ENCODE measurements around the gene HDAC5.
A peak's percentile ranks its signal among the peaks of the same experiment; 100 is the strongest.
"Not testable (repeated sequence)": the region's sequence is repeated elsewhere in the genome, so short reads cannot be mapped to it uniquely, and the experiment has no call there.

Gene HDAC5

DNA sequence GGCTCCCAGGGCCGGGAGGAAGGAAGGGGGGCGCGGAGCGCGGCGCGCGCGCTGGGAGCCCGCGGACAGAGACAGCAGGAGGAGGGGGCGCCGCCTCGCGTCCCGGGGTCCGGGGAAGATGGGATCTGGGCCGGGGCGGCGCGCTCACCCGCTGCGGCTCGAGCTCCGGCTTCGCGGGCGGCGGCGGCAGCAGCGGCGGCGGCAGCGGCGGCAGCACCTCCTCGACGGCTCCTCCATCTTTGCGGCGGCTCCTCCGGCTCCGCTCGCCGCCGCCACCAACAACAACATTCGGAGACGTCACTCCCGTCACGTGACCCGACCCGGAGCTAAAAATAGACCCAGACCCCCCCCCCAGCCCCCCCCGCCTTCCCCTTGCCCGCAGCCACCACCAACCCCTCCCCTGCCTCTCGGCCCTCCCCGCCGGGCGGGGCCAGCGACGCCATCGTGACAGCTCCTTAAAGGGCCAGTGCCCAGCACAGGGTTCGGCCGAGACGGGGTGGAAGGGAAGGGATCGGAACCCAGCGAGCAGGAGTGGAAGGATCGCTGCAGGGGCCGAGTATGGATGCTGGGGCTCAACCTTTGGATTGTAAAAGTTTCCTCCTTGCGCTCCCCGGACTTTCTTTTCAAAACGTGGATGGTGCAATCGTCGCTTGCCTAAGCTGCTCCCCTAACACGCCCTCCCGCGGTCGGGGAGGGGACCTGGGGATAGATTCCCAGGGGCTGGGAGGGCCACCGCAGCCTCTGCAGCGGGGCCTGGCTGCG lies at the start of gene HDAC5:
Gene HDAC5 (minus strand): TSS at position 286 of the 762 bp plus-strand sequence. CDS start 6,126 bp downstream, outside the sequence.
- DNase-seq: peak; percentile 82

GRCh38 chr17:44171931-44172455 lies 48.6 kb upstream of the HDAC5 start:
- no peak for DNase-seq

DNA sequence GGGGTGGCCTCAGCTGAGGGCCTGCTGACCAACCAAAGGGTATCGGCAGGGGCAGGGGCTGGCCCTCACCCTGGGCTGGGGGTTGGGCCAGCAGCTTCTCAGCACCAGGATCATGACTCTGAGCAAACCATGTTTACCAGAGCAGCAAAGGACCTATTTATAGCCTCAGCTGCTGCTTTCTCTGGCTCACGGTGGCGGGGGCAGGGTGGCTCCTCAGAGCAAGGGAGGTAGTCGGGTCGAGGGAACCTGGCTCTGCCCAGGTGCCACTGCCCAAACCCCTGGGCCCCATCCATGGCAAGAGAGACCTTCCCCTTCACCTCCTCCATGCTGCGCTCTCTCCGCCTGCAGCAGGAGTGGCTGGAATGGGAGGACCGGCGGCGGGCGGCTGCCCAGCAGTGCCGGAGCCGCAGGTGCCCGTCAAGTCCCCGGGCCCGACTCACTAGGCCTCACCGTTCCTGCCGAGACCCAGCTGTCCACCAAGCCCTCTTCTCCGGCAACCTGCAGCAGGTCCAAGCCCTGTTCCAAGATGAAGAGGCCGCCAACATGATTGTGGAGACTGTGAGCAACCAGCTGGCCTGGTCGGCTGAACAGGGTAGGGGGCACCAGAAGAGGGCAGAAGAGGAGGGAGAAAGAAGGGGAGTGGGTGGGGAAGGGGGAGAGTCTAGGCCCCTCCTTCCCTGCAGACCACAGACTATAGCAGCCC lies 47.2 kb upstream of the HDAC5 start, which contains the start of gene ASB16:
Gene ASB16 (plus strand): TSS at position 206 of the 703 bp plus-strand sequence. CDS start 86 bp downstream, at position 292.
- peak; percentile 52 for DNase-seq

GRCh38 chr17:44170135-44170498 lies 46.7 kb upstream of the HDAC5 start:
- DNase-seq: no peak

- DNase-seq: no peak
Measured at GRCh38 chr17:44167181-44167861, 43.9 kb upstream of the HDAC5 start.

DNA sequence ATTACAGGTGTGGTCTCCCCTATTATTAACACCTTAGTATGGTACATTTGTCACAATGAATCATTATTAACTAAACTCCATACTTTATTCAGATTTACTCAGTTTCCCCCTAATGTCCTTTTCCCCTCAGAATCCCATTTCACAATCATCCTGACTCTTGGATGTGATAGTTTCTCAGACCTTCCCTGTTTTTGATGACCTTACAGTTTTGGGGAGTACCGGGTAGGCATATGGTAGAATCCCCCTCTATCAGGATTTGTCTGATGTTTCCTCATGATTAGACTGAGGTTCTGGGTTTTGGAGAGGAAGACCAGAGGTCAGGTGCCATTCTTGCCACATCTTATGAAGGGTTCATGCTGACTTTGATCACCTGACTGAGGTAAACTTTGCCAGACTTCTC lies 41.0 kb upstream of the HDAC5 start:
- DNase-seq: no peak

- DNase-seq: no peak
Measured at GRCh38 chr17:44159519-44160210, 36.2 kb upstream of the HDAC5 start.

- DNase-seq: peak; percentile 42
Measured at GRCh38 chr17:44155488-44155887, 32.0 kb upstream of the HDAC5 start.

GRCh38 chr17:44152875-44153274 lies 29.4 kb upstream of the HDAC5 start:
- no peak for DNase-seq

- DNase-seq: no peak
Measured at GRCh38 chr17:44149750-44150329, 26.4 kb upstream of the HDAC5 start.

- DNase-seq: not testable (repeated sequence)
Measured at GRCh38 chr17:44149066-44149465, 25.6 kb upstream of the HDAC5 start.

GRCh38 chr17:44147812-44148211 lies 24.4 kb upstream of the HDAC5 start:
- no peak for DNase-seq

- no peak for DNase-seq
Measured at GRCh38 chr17:44146375-44147346, 23.2 kb upstream of the HDAC5 start.

GRCh38 chr17:44144966-44145739 lies 21.7 kb upstream of the HDAC5 start:
- DNase-seq: no peak

- not testable (repeated sequence) for DNase-seq
Measured at GRCh38 chr17:44143921-44144320, 20.5 kb upstream of the HDAC5 start.

DNA sequence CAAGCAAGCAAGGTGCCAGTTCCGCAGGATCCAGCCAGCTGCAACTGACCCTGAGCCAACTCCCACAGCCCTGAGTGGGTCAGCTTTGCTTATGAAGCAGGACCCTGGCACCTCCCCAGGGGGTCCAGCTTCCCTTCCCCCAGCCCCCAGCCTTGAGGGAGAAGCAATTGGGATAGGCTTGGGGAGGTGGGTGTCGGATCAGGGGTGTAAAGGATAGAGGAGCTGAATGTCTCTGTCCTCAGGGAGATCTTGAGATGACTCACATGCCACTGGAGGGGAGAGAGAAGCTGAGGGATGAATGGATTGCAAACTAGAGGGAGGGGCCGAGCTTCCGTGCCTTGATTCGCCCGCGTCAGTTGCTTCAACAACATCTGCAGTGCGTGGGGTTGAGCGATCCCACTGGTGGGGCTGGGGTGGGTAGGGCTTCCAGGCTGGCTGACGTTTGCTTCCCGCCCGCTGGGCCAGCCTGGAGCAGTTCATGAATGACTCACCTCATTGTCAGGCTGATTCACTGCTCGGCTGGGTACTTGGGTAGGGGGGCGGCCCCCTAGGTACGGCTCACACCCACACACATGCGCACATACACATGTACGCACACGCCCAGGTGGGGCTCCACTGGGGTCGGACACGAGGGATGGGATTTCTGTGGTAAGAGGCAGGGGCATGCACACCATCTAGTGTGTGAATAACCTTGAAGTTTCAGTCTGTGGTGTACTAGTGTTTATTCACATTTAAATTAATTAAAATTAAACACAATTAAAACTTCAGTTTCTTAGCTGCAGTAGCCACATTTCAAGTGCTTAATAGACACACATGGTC lies 14.7 kb upstream of the HDAC5 start:
- peak; percentile 33 for DNase-seq

- DNase-seq: no peak
Measured at GRCh38 chr17:44134752-44135568, 11.5 kb upstream of the HDAC5 start.

DNA sequence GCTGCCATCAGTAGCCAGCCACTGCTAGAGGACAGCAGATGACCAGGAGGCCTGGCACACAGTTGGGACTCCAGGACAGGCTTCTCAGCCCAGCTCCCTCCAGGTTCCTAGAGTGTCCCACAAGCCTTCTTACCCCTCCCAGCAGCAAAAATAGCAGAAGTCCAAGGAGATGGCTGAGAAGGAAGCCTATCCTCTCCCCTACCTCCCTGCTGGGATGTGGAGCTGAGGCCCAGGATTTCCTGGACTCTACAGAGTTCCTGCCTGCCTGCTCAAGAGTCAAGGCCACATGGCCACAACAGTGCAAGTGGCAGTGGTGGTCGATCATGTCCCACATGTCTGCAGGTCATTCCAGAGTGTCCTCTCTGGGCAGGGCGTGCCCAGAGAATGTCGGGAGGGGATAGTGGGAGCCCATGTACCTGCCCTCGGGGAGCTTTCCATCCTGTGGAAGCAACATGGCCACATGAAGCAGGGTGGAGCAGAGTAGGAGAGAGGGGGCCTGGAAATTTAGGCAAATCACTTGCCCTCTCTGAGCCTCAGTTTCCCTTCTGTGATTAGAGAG lies 10.6 kb upstream of the HDAC5 start:
- no peak for DNase-seq

Data from NCI-H510A treated with DMSO at 0.1 percent for 48 hours (cell line).